OCI-LY3 (cell line): ENCODE measurements around the gene OGFR.

Experiments used
- H2AFZ ChIP-seq: fragments of 200-600, 300-600 bp; shearing (Covaris generic); 2 replicates; pipeline ENCODE4 v1.6.0; 2014; ENCODE audit warnings: antibody characterized with exemption, low read depth, low read length
- H3K27ac ChIP-seq: fragments of 200-600, 300-600 bp; sonication (generic); 2 replicates; pipeline ENCODE4 v1.5.1; 2014; ENCODE audit warnings: mild to moderate bottlenecking, low read length, moderate library complexity, mixed read lengths
- H3K27me3 ChIP-seq: fragments of 200-600, 300-600 bp; sonication (generic); 2 replicates; pipeline ENCODE4 v1.6.1; 2014; ENCODE audit warnings: low read depth, low read length, mixed read lengths
- H3K36me3 ChIP-seq: fragments of 200-600, 300-600 bp; sonication (generic); replicated peaks from 2 replicates; pipeline ENCODE3; 2014; ENCODE audit warnings: low read depth, low read length, mixed read lengths
- H3K4me1 ChIP-seq: fragments of 300-600, 200-600 bp; sonication (generic); 2 replicates; pipeline ENCODE4 v1.6.1; 2014; ENCODE audit warnings: low read length, mixed read lengths
- H3K4me2 ChIP-seq: fragments of 200-600, 300-600 bp; sonication (generic); 2 replicates; pipeline ENCODE4 v1.6.1; 2014; ENCODE audit warnings: low read length, mixed read lengths
- H3K4me3 ChIP-seq: fragments of 300-600, 200-600 bp; sonication (generic); 2 replicates; pipeline ENCODE4 v1.5.1; 2014; ENCODE audit warnings: antibody characterized with exemption, mild to moderate bottlenecking, low read length, moderate library complexity
- H3K79me2 ChIP-seq: fragments of 300-600, 200-600 bp; shearing (Covaris generic); 2 replicates; pipeline ENCODE4 v1.6.1; 2014; ENCODE audit warnings: mild to moderate bottlenecking, low read length, mixed read lengths
- H3K9ac ChIP-seq: fragments of 300-600, 200-600 bp; shearing (Covaris generic); 2 replicates; pipeline ENCODE4 v1.6.0; 2014; ENCODE audit warnings: mild to moderate bottlenecking, low read length, moderate library complexity
- H3K9me3 ChIP-seq: fragments of 200-600, 300-600 bp; shearing (Covaris generic); 2 replicates; pipeline ENCODE4 v1.6.1; 2014; ENCODE audit warnings: low read length, mixed read lengths; ENCODE audit not compliant: insufficient read depth
- H4K20me1 ChIP-seq: fragments of 200-600, 300-600 bp; sonication (generic); 2 replicates; pipeline ENCODE4 v1.6.1; 2016; ENCODE audit warnings: low read length, mixed read lengths; ENCODE audit not compliant: insufficient read depth
- EZH2phosphoT487 ChIP-seq: fragments of 200-600 bp; shearing (Covaris generic); IDR thresholded peaks from 2 replicates; pipeline ENCODE4 v1.6.1; 2018; ENCODE audit warnings: antibody characterized with exemption, mixed run types, low read depth
- TF ChIP-seq, protein P1 (sequence below): fragments of 200-600, 300-600 bp; sonication (generic); IDR thresholded peaks from 2 replicates; pipeline ENCODE4 v1.5.1; 2014; ENCODE audit warnings: antibody characterized with exemption, low read length, low read depth

Gene OGFR

DNA sequence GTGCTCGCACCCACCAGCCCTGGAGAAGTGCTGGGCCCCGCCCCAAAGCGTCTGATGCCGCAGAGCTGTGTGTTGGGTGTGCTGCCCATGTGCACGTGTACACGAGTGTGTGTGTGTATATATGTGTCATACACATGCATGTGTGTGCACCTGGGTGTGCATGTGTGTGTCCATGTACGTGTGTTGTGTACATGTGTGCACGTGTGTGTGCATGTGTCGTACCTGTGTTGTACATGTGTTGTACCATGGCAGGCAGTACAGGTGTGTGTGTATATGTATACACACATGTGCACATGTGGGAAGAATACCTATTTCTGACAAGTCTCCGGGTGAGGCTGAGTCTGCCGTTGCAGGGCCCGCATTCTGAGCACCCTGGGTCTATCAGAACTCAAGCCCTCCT, 14.6 kb upstream of the OGFR start:
- Histone ChIP-seq H3K36me3 (no peaks in the 10 kb centered on the region), H2AFZ (no peak overlapping the region), H3K4me3 (no peak overlapping the region), H3K4me2 (no peak overlapping the region), H3K27me3 (peaks cover 49% of the 10 kb centered on the region), H3K9ac (no peak overlapping the region), H3K79me2 (no peaks in the 10 kb centered on the region), H3K27ac (no peak overlapping the region), H4K20me1 (no peaks in the 10 kb centered on the region), H3K9me3 (no peaks in the 10 kb centered on the region), H3K4me1 (peaks cover 21% of the 10 kb centered on the region)
- TF ChIP-seq, protein P1, sequence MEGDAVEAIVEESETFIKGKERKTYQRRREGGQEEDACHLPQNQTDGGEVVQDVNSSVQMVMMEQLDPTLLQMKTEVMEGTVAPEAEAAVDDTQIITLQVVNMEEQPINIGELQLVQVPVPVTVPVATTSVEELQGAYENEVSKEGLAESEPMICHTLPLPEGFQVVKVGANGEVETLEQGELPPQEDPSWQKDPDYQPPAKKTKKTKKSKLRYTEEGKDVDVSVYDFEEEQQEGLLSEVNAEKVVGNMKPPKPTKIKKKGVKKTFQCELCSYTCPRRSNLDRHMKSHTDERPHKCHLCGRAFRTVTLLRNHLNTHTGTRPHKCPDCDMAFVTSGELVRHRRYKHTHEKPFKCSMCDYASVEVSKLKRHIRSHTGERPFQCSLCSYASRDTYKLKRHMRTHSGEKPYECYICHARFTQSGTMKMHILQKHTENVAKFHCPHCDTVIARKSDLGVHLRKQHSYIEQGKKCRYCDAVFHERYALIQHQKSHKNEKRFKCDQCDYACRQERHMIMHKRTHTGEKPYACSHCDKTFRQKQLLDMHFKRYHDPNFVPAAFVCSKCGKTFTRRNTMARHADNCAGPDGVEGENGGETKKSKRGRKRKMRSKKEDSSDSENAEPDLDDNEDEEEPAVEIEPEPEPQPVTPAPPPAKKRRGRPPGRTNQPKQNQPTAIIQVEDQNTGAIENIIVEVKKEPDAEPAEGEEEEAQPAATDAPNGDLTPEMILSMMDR, result no peak

- no peaks in the 10 kb centered on the region for H4K20me1 ChIP-seq
- H3K4me2 ChIP-seq, result peak overlapping the region; percentile 45
- H3K9me3 ChIP-seq, result no peaks in the 10 kb centered on the region
- TF ChIP-seq, protein P1, result peak; percentile 98
- no peak for TF ChIP-seq EZH2phosphoT487
- H3K27ac ChIP-seq, result no peak overlapping the region
- H3K9ac ChIP-seq, result no peak overlapping the region
- peaks cover 21% of the 10 kb centered on the region for H3K4me1 ChIP-seq
- H3K4me3 ChIP-seq, result peak overlapping the region; percentile 12; the same call in 1 of the 2 replicates
- H3K36me3 ChIP-seq, result no peaks in the 10 kb centered on the region
- H2AFZ ChIP-seq, result no peak overlapping the region
- no peaks in the 10 kb centered on the region for H3K79me2 ChIP-seq
- H3K27me3 ChIP-seq, result peaks cover 49% of the 10 kb centered on the region
Measured at GRCh38 chr20:62791301-62792181, 13.1 kb upstream of the OGFR start.

DNA sequence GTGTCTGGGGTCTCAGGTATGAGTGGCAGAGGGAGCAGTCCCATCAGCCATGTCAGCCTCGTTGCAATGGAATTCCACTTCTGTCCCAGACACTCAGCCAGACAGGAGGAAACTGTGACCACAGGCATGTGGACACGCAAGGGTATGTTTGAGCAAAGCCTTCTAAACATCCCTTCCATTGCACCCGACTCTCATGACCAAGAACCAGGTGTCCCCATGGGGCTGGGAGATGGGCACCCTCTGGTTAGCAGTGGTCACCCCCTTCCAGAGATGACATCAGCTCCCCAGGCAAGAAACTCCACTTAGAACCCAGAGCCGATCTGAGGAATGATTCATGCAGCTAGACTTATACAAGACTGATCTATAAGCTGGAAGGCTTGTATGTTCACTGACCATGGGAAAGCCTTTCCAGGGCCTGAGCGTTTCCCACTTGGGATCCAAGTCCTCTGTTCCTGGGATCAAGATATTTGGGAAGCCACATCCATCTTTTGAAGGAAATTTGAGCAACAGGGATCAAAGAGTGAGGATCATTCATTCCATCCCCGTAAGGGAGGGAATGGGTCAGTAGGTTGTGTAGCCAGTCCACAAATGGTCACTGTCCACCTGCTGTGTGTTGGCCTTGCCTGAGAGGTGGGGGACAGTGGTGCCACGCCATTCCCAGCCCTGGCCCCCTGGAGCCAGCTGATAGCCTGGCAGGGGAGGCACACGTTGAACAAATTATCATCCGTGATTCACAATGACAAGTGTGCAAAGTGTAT, 12.3 kb upstream of the OGFR start:
- Histone ChIP-seq H3K9ac (no peak overlapping the region), H3K4me1 (peaks cover 23% of the 10 kb centered on the region)
- TF ChIP-seq, protein P1, result no peak
- no peak for TF ChIP-seq EZH2phosphoT487

More for the DNA sequence above, 12.3 kb upstream of the OGFR start:
- Histone ChIP-seq H3K9me3 (no peaks in the 10 kb centered on the region), H3K27me3 (peaks cover 46% of the 10 kb centered on the region), H3K4me2 (no peak overlapping the region), H3K4me3 (no peak overlapping the region), H2AFZ (no peak overlapping the region), H3K27ac (no peak overlapping the region), H4K20me1 (peaks cover 3% of the 10 kb centered on the region; the same call in 1 of the 2 replicates), H3K36me3 (no peaks in the 10 kb centered on the region), H3K79me2 (peaks cover 5% of the 10 kb centered on the region)
